Vagina (tissue), 2 donors: Measurements from ENCODE around the gene CTU2.

Source experiments
- POLR2AphosphoS5 ChIP-seq, 2 donors: sonication (generic); formaldehyde crosslinking; IDR thresholded peaks; one replicate each; pipeline ENCODE4 v1.9.0; 2017; ENCODE audit warnings: antibody characterized with exemption in 2 of 2, mild to moderate bottlenecking in 2 of 2, low read depth in 1 of 2; ENCODE audit not compliant: insufficient read depth in 1 of 2
- TF ChIP-seq, protein P1 (sequence below), 3 experiments: fragments of 450-650 bp in 2 of 3; fragments of 200-600 bp in 1 of 3; sonication (generic) in 1 of 3; IDR thresholded peaks; one replicate each; pipeline ENCODE4 v1.5.1; 2017 to 2019; ENCODE audit warnings: antibody characterized with exemption in 3 of 3, mild to moderate bottlenecking in 2 of 3, moderate library complexity in 2 of 3

DNA sequence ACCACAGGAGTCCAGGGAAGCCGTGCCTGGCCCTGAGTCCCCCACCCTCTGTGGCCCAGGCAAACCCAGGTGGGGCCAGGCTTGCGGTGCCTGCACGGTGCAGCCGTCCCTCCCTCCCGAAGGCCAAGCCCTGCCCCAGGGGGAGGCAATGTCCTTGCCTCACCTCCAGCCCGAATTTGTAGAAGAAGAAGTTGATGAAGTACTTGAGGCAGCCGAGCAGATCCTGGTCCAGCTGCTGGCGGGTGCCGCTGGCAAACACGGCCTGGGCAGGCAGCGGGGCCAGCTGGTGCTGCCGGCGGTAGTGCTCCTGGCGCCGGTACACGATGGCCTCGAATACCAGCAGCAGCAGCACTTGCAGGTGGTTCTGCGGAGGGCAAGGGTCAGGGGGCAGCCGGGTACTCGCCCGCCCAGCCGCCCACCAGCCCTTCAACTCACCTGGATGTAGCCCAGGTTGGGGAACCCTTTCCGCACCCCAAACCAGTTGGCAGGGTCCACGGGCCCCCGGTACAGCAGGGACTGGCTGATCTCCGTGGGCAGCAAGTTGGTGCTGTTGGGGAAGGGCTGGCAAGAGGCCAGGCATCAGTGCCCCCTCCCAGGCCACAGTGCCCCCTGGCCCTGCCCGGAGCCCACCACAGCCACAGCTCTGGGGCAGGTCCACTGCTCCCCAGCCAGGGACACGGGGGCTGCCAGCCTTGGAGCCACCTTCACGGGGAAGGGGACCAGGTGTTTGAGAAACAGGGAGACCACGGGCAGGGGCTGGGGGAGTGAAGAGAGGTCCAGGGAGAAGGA is 26.1 kb downstream of the CTU2 start:
- TF ChIP-seq, protein P1, sequence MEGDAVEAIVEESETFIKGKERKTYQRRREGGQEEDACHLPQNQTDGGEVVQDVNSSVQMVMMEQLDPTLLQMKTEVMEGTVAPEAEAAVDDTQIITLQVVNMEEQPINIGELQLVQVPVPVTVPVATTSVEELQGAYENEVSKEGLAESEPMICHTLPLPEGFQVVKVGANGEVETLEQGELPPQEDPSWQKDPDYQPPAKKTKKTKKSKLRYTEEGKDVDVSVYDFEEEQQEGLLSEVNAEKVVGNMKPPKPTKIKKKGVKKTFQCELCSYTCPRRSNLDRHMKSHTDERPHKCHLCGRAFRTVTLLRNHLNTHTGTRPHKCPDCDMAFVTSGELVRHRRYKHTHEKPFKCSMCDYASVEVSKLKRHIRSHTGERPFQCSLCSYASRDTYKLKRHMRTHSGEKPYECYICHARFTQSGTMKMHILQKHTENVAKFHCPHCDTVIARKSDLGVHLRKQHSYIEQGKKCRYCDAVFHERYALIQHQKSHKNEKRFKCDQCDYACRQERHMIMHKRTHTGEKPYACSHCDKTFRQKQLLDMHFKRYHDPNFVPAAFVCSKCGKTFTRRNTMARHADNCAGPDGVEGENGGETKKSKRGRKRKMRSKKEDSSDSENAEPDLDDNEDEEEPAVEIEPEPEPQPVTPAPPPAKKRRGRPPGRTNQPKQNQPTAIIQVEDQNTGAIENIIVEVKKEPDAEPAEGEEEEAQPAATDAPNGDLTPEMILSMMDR (IDR thresholded peaks at IDR 0.05): no peak
- TF ChIP-seq POLR2AphosphoS5 (IDR thresholded peaks at IDR 0.05; ENCODE audit: insufficient read depth in 1 of 2, low read depth in 1 of 2): no peak
